ENCODE results near the gene CLDN1.

- TF ChIP-seq, protein P1, sequence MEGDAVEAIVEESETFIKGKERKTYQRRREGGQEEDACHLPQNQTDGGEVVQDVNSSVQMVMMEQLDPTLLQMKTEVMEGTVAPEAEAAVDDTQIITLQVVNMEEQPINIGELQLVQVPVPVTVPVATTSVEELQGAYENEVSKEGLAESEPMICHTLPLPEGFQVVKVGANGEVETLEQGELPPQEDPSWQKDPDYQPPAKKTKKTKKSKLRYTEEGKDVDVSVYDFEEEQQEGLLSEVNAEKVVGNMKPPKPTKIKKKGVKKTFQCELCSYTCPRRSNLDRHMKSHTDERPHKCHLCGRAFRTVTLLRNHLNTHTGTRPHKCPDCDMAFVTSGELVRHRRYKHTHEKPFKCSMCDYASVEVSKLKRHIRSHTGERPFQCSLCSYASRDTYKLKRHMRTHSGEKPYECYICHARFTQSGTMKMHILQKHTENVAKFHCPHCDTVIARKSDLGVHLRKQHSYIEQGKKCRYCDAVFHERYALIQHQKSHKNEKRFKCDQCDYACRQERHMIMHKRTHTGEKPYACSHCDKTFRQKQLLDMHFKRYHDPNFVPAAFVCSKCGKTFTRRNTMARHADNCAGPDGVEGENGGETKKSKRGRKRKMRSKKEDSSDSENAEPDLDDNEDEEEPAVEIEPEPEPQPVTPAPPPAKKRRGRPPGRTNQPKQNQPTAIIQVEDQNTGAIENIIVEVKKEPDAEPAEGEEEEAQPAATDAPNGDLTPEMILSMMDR (IDR thresholded peaks at IDR 0.05 in 4 of 5, conservative IDR thresholded peaks at IDR 0.05 in 1 of 5), result peak; percentile 76 to 91 (median 91)
- TF ChIP-seq POLR2A (IDR thresholded peaks at IDR 0.05), result no peak
Measured at GRCh38 chr3:190321789-190322603, at the start of gene CLDN1.

All from gastrocnemius medialis (tissue), 4 donors.